ENCODE data around the gene CAMTA1.

Gene CAMTA1

GRCh38 chr1:7313826-7314225 lies 528.6 kb downstream of the CAMTA1 start:
- TF ChIP-seq CTCF (IDR thresholded peaks at IDR 0.05; ENCODE audit: control insufficient read depth, insufficient read depth, low read depth, low read length, missing control alignments), result no peak
- H3K4me3 ChIP-seq (ENCODE audit: control insufficient read depth, low read depth, low read length), result no peak overlapping the region
- DNase-seq (ENCODE audit: low read depth), result no peak

- no peak for TF ChIP-seq CTCF (IDR thresholded peaks at IDR 0.05; ENCODE audit: control insufficient read depth, insufficient read depth, low read depth, low read length, missing control alignments)
- no peak for DNase-seq (ENCODE audit: low read depth)
- no peak overlapping the region for H3K4me3 ChIP-seq (ENCODE audit: control insufficient read depth, low read depth, low read length)
These were observed 530.1 kb downstream of the CAMTA1 start for GRCh38 chr1:7315316-7315715.

GRCh38 chr1:7315946-7316345 lies 530.7 kb downstream of the CAMTA1 start:
- DNase-seq (ENCODE audit: low read depth), result no peak
- no peak overlapping the region for H3K4me3 ChIP-seq (ENCODE audit: control insufficient read depth, low read depth, low read length)
- TF ChIP-seq CTCF (IDR thresholded peaks at IDR 0.05; ENCODE audit: control insufficient read depth, insufficient read depth, low read depth, low read length, missing control alignments), result no peak

GRCh38 chr1:7317888-7318287 lies 532.6 kb downstream of the CAMTA1 start:
- TF ChIP-seq CTCF (IDR thresholded peaks at IDR 0.05; ENCODE audit: control insufficient read depth, insufficient read depth, low read depth, low read length, missing control alignments), result no peak
- DNase-seq (ENCODE audit: low read depth), result no peak
- no peak overlapping the region for H3K4me3 ChIP-seq (ENCODE audit: control insufficient read depth, low read depth, low read length)

GRCh38 chr1:7319196-7319595 lies 533.9 kb downstream of the CAMTA1 start:
- DNase-seq (ENCODE audit: low read depth), result no peak
- no peak for TF ChIP-seq CTCF (IDR thresholded peaks at IDR 0.05; ENCODE audit: control insufficient read depth, insufficient read depth, low read depth, low read length, missing control alignments)
- no peak overlapping the region for H3K4me3 ChIP-seq (ENCODE audit: control insufficient read depth, low read depth, low read length)

GRCh38 chr1:7320661-7321060 lies 535.4 kb downstream of the CAMTA1 start:
- DNase-seq (ENCODE audit: low read depth), result no peak
- TF ChIP-seq CTCF (IDR thresholded peaks at IDR 0.05; ENCODE audit: control insufficient read depth, insufficient read depth, low read depth, low read length, missing control alignments), result no peak
- H3K4me3 ChIP-seq (ENCODE audit: control insufficient read depth, low read depth, low read length), result no peak overlapping the region

GRCh38 chr1:7322283-7322785 lies 537.1 kb downstream of the CAMTA1 start:
- no peak for DNase-seq (ENCODE audit: low read depth)
- no peak overlapping the region for H3K4me3 ChIP-seq (ENCODE audit: control insufficient read depth, low read depth, low read length)
- TF ChIP-seq CTCF (IDR thresholded peaks at IDR 0.05; ENCODE audit: control insufficient read depth, insufficient read depth, low read depth, low read length, missing control alignments), result no peak

All from AG09309 (cell line).